NB4 (cell line): ENCODE results near the gene PSD4.

Source experiments
- DNase-seq: peaks from one replicate; pipeline ENCODE4 v3.0.0; 2010; ENCODE audit warnings: low read depth
- H3K4me3 ChIP-seq: one replicate; pipeline ENCODE4 v1.5.1; 2011; ENCODE audit warnings: mild to moderate bottlenecking, low read depth, low read length, moderate library complexity
- CTCF ChIP-seq: IDR thresholded peaks from one replicate; pipeline ENCODE4 v1.5.1; 2012; ENCODE audit warnings: low read depth, low read length
- MAX ChIP-seq: IDR thresholded peaks from 2 replicates; pipeline ENCODE4 v1.6.1; 2011; ENCODE audit warnings: low read depth, low read length
- MYC ChIP-seq: IDR thresholded peaks from 2 replicates; pipeline ENCODE4 v1.6.1; 2011; ENCODE audit warnings: low read depth, low read length
- POLR2A ChIP-seq: IDR thresholded peaks from 2 replicates; pipeline ENCODE4 v1.6.1; 2011; ENCODE audit warnings: mild to moderate bottlenecking; ENCODE audit not compliant: insufficient read length; ENCODE audit errors: extremely low read depth

PSD4 gene

DNA sequence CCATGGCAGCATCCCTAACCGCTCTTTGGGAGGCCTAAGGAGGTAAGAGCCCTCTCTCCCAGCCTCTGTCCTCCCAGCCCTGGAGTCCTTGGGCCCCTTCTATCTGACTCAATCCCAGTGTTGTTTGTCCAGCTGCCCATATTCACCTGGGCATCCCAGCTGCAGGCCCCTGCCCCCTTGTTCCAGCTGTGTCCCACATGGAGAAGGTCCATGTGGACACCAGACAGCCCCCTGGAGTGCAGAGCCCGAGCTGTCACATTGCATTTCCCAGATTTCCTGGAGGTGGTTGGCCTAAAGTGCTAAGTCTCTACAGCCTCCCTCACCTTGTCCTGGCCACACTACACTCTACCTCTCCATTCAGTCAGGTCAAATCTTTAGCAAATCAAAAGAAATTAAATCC, 42.5 kb downstream of the PSD4 start:
- TF ChIP-seq CTCF (no peak), POLR2A (no peak), MYC (no peak)
- no peak for DNase-seq
- H3K4me3 ChIP-seq = no peak overlapping the region

- DNase-seq = no peak
- H3K4me3 ChIP-seq = no peak overlapping the region
- TF ChIP-seq CTCF (no peak), POLR2A (no peak), MAX (no peak), MYC (no peak)
Measured at GRCh38 chr2:113216891-113217454, 43.2 kb downstream of the PSD4 start.

GRCh38 chr2:113217455-113218282, 43.9 kb downstream of the PSD4 start:
- H3K4me3 ChIP-seq = no peak overlapping the region
- peak; percentile 30 for DNase-seq

DNA sequence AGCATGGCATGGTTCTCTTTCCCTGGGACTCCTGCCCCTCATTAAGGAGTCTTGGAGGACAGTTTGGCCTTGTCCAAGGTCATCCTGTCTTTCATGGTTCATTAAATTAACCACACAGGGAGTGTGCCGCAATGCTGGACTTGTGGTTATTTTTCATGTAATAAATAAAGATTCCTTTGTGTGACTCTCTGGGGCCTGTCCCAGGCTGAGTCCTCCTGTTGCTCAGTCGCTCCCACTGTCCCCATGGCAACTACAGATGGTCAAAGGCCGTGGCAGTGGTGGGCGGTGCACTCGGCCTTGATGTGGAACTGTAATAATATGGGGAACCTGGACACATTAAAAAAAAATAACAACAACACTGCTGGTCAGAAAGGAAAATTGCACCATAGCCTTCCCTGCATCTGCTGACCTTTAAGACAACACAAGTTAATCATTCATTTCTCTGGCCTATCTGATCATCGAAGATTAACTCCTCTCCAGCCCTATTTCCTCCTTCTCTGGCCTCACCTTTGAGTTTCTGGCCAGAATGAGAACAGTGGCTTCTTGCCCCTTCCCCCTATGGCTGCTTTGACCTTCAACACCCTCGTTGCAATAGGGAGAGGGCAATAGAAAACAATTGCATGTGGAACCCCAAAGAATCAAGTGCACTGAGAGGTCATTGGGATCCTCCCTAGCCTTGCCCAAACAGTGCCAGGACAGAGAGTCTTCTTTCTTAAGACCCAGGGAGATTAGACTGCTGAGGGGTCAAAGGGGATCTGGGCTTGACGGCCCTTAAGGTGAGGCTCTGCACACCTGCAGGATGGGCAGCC, 44.7 kb downstream of the PSD4 start:
- peak; percentile 47 for DNase-seq
- H3K4me3 ChIP-seq = no peak overlapping the region
- TF ChIP-seq MYC = no peak
- TF ChIP-seq MAX = no peak
- no peak for TF ChIP-seq CTCF
- no peak for TF ChIP-seq POLR2A

More at GRCh38 chr2:113217455-113218282, 43.9 kb downstream of the PSD4 start:
- TF ChIP-seq MYC (no peak), POLR2A (no peak), MAX (no peak), CTCF (no peak)

DNA sequence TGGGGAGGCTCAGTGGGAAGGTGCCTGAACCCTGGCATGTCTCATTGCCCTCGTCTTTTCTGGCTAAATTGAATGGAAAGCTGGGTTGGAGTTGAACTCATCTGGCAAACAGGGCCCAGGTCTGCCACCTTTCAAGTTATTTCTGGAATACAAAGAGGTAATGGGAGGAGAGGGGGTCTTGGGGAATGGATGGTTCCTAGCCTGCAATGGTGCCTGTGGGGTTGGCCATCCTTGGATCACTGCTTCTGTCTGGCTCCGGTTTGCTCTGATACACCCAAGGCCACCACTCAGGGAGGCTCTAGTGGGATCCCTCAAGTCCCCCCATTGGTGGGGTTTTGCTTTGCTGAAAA, 45.3 kb downstream of the PSD4 start:
- H3K4me3 ChIP-seq = no peak overlapping the region
- no peak for DNase-seq
- TF ChIP-seq MYC (no peak), MAX (no peak), POLR2A (no peak), CTCF (no peak)
